ENCODE measurements around the gene RGS6.

DNA sequence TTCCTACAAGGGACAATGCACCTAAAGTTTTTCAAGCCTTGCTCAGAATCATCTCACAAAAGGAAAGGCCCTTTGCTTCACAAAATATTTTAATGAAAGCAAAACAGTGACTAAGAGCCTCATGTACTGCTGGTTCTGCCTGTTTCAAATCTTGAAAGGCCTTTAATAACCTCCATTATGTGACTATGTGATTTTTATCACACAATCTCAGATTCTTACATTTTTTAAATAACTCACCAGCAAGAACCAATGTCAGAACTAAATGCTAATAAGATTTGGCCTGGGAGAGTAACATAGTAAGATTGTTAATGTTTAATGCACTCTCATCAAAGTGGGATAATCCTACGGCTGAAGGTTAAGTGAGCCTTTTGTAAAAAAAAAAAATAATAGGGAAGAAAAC lies 378.9 kb downstream of the RGS6 start:
- TF ChIP-seq POLR2A (IDR thresholded peaks at IDR 0.05) = no peak
- TF ChIP-seq, protein P1, sequence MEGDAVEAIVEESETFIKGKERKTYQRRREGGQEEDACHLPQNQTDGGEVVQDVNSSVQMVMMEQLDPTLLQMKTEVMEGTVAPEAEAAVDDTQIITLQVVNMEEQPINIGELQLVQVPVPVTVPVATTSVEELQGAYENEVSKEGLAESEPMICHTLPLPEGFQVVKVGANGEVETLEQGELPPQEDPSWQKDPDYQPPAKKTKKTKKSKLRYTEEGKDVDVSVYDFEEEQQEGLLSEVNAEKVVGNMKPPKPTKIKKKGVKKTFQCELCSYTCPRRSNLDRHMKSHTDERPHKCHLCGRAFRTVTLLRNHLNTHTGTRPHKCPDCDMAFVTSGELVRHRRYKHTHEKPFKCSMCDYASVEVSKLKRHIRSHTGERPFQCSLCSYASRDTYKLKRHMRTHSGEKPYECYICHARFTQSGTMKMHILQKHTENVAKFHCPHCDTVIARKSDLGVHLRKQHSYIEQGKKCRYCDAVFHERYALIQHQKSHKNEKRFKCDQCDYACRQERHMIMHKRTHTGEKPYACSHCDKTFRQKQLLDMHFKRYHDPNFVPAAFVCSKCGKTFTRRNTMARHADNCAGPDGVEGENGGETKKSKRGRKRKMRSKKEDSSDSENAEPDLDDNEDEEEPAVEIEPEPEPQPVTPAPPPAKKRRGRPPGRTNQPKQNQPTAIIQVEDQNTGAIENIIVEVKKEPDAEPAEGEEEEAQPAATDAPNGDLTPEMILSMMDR (IDR thresholded peaks at IDR 0.05) = no peak
- TF ChIP-seq EP300 (IDR thresholded peaks at IDR 0.05) = no peak
